CD1c-positive myeloid dendritic cell (primary cell): ENCODE results near the gene ARL15.

Experiments used
- DNase-seq: peaks from one replicate; pipeline ENCODE4 v3.0.0-alpha.2; 2016; ENCODE audit errors: extremely low spot score

Gene ARL15

DNA sequence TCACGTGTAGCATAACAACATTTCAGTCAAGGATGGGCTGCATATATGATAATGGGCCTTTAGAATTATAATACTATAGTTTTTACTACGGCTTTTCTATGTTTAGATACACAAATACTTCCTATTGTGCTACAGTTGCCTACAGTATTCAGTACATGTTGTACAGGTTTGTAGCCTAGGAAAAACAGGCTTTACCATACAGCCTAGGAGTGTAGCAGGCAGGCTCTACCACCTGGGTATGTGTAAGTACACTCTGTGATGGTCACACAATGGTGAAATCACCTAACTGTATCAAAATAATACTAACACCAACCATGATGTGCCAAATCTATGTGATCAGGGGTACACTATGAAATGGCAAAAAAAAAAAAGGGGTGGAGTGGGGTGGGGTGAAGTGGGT, 372.9 kb downstream of the ARL15 start:
- no peak for DNase-seq

- DNase-seq, result no peak
Observed at GRCh38 chr5:53936481-53937352, 373.7 kb downstream of the ARL15 start.

DNA sequence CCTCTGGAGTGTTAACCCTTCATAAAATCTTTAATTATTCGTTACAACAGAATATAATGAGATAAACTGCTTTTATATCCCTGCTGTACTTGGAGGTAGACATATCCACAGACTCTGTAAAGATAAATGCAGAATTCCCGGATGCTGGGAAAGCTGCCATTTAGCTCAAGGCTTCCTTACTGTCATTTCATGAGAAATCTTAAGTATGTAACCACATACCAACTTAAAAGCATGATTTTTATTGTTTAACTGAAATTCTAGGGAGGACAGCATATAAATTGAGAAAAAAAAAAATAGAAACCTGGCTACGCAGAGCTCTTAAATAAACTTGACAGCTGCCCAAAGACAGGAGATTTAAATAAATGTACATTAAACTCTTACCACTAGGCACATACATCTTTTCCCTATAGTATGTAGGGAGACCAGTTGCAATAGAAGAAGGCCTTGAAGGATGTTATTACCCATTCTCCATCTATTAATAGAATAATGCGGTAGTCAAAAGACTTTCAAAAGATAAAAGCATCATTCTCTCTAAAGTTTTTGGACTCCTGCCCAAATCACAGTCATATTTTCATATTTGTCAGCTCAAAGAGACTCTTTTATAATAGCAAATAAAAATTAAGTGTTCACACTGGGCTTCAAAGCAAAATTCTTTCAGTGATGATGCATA, 376.1 kb downstream of the ARL15 start:
- no peak for DNase-seq

GRCh38 chr5:53932351-53932750, 378.0 kb downstream of the ARL15 start:
- DNase-seq, result no peak

DNA sequence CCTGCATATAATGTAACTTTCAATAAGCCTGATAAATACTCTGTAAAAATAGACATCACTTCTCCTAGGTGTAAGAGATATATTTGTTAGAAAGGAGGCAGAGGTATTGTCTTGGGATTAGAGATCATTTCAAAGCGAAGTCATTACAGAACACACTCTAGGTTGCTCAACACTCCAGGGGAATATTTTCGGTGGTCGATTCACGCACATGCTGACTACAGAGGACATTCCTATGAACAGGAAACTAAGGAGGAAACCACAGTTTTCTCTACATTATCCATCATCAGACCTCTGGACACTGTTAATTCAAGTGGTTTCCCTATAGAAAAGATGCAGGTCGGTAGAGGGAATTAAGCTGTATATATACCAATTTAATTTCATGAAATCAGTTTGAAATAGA, 379.9 kb downstream of the ARL15 start:
- no peak for DNase-seq

DNA sequence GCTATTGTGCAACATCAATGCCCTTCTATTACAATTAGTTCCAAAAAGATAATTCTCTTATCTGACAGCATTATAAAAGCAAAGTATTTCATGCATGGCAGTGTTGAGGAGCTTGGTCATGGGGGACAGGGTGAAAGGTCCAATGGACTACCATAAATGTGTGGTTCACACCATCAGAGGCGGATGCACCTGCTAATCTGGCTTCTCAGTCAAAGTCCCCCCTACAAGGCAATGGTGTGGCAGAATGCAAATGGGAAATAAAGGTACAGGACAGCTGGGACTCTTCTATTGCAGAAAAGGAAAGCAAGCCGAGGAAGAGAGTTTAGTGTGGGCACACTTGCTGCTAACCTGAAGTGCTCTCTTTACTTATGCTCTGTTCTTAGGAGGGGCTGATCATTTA, 380.8 kb downstream of the ARL15 start:
- no peak for DNase-seq

- no peak for DNase-seq
Observed at GRCh38 chr5:53929152-53929551, 381.2 kb downstream of the ARL15 start.

- no peak for DNase-seq
Observed at GRCh38 chr5:53928641-53929040, 381.7 kb downstream of the ARL15 start.

- DNase-seq, result no peak
Observed at GRCh38 chr5:53927668-53928247, 382.6 kb downstream of the ARL15 start.

GRCh38 chr5:53926026-53926425, 384.3 kb downstream of the ARL15 start:
- no peak for DNase-seq

GRCh38 chr5:53924392-53924791, 386.0 kb downstream of the ARL15 start:
- DNase-seq, result no peak

GRCh38 chr5:53923961-53924360, 386.4 kb downstream of the ARL15 start:
- DNase-seq, result no peak

GRCh38 chr5:53922508-53923498, 387.6 kb downstream of the ARL15 start:
- DNase-seq, result no peak

GRCh38 chr5:53917826-53918225, 392.5 kb downstream of the ARL15 start:
- DNase-seq, result no peak

DNA sequence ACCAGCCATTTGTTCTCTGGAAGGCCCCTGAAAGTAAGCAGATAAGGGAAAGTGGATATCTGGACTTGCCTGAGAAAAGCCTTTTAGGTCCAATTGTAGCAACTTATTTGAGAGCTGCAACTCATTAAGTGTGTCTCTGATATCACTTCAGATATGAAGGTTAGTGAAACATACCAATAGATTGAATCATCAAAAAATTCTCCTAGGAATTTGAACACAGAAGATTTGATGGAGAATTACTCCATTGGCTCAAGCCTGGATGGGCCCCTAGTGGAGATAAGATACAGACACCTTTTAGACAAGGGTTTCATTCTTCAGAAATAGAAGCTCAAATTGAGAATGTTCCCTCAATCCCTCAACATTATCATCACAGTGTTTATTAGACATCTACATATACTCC, 393.3 kb downstream of the ARL15 start:
- DNase-seq, result no peak

DNA sequence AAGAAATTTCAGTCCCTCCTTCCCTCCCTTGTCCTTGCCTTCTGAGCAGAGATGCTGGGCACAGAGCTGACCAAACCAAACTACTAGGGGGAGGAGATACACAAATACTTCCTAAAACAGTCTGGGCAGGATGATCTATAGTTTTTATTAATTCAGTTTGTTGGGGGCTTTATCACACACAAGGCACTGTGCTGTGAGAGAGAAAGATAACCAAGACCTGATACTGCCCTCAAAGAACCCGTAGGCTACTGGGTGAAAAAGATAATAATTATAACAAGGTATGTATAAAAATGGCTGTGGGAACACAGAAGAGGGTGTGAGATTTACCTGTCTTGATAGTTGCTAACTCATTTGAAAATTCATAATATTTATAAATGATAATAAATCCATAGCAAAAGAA, 395.3 kb downstream of the ARL15 start:
- no peak for DNase-seq

DNA sequence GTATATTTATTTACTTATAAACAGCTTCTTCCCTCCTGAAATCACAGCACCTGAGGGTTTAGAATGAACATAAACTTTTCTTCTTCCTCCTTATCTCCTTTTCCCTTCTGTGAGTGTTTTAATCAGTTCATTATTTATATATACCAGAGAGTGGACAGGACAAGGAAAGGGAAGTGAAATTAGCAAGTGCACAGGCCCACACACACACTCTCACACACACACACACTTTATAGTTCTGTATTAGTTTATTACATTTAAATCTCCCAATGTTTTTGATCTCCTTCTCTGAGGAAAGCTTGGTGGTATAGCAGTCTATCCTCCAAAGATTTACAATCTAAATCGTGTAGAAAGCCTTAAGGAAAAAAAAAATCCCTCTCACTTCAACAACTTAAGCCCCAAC, 396.4 kb downstream of the ARL15 start:
- DNase-seq, result peak; percentile 24

DNA sequence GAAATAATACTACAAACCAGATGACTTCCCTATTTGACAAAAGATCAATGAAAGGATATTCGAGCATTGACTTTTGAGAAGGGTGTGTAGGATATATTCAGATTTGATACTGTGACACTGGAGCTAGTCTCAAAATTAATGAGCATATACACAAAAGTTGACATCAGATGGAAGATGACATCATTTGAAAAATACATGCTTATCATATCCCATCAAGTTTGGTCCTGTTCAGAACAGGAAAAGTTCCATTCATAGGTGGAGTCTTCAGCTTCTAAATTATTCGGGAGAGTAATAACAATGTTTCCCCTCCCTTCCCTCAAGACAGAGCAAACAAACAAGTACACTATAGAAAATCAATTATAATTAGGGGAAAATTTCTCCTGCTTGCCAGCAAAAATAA, 401.6 kb downstream of the ARL15 start:
- no peak for DNase-seq

DNA sequence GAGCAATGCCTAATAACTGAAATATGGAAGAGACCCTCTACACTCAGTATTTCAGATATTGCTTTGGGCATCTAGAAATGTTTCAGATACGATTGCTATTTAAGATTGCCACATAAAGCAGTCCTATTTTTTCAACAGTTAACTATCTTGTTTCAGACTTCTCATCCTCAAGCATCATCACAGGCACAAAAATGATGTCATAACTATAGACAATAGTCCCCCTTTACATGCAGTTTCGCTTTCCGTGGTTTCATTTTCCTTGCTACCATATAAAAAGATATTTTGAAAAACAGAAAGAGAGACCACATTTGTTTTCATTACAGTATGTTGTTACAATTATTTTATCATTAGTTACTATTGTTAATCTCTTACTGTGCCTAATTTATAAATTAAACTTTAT, 402.5 kb downstream of the ARL15 start:
- no peak for DNase-seq

- DNase-seq, result no peak
Observed at GRCh38 chr5:53906736-53907135, 403.6 kb downstream of the ARL15 start.

DNA sequence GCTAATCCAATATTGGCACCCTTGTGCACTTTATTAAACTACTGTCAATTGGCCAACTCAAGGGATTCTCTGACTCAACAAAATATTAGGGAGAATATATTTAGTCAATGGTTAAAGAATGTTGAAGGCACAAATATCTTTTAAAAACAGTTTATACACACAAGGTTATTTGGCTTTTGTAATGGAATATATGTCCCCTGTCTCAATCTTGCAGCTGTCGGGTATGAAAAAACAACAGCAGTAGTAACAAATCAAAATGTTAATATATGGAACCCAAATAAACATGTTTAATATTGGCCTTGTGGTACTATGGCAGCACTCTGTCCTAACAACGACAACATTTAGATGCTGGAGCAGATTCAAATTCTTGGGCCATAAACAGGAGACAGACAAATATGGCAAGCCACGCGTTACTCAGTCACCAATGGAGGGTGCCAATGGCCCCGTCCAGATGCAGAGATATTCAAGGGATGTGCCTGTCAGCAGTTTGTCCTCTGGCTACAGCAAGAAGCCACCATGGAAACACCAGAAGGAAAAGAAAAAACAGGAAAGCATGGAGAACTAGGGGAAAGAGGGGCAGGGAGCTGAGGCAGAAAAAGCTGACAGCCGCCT, 408.0 kb downstream of the ARL15 start:
- DNase-seq, result no peak
